Stimulated activated CD4-positive, alpha-beta T cell treated with anti-CD3 and anti-CD28 coated beads, Interleukin-12 subunit alpha, Interleukin-12 subunit beta, amount 100 ng/mL, for 24 hours (primary cell): ENCODE results near the gene PSMF1.

Experiments
- DNase-seq, 2 experiments: peaks; one replicate each; pipeline ENCODE4 v3.0.0-alpha.2; 2020; ENCODE audit warnings: low read depth in 2 of 2

Gene PSMF1

GRCh38 chr20:1190847-1191246, 72.4 kb downstream of the PSMF1 start:
- no peak for DNase-seq

GRCh38 chr20:1191299-1191698, 72.9 kb downstream of the PSMF1 start:
- DNase-seq, result no peak

- no peak for DNase-seq
Measured at GRCh38 chr20:1195226-1195625, 76.8 kb downstream of the PSMF1 start.

GRCh38 chr20:1196634-1197033, 78.2 kb downstream of the PSMF1 start:
- DNase-seq, result no peak

GRCh38 chr20:1197801-1198200, 79.4 kb downstream of the PSMF1 start:
- no peak for DNase-seq

- DNase-seq, result no peak
Measured at GRCh38 chr20:1198751-1199150, 80.3 kb downstream of the PSMF1 start.

- no peak for DNase-seq
Measured at GRCh38 chr20:1199212-1199873, 80.9 kb downstream of the PSMF1 start.

- no peak for DNase-seq
Measured at GRCh38 chr20:1199964-1200363, 81.6 kb downstream of the PSMF1 start.

GRCh38 chr20:1202762-1203504, 84.5 kb downstream of the PSMF1 start, which contains the start of gene C20orf202:
C20orf202 (plus strand) TSS chr20:1203454; CDS start chr20:1203586, 132 bp downstream.
- no peak for DNase-seq

GRCh38 chr20:1203630-1204029, 85.2 kb downstream of the PSMF1 start:
- no peak for DNase-seq

- DNase-seq, result no peak
Measured at GRCh38 chr20:1204113-1204512, 85.7 kb downstream of the PSMF1 start.

GRCh38 chr20:1204576-1204975, 86.2 kb downstream of the PSMF1 start:
- no peak for DNase-seq

GRCh38 chr20:1205802-1206201, 87.4 kb downstream of the PSMF1 start:
- no peak for DNase-seq

- no peak for DNase-seq
Measured at GRCh38 chr20:1206366-1207148, 88.2 kb downstream of the PSMF1 start.

GRCh38 chr20:1207293-1207878, 89.0 kb downstream of the PSMF1 start:
- DNase-seq, result no peak

GRCh38 chr20:1209447-1210387, 91.3 kb downstream of the PSMF1 start:
- DNase-seq, result no peak

GRCh38 chr20:1210501-1210900, 92.1 kb downstream of the PSMF1 start:
- no peak for DNase-seq

GRCh38 chr20:1212023-1212422, 93.6 kb downstream of the PSMF1 start:
- no peak for DNase-seq

- DNase-seq, result peak; percentile 48 to 54
Measured at GRCh38 chr20:1212607-1213396, 94.4 kb downstream of the PSMF1 start.

GRCh38 chr20:1214838-1215261, 96.4 kb downstream of the PSMF1 start:
- no peak for DNase-seq
